HG03280 (cell line): ENCODE results near the gene EIF5B.
"Not testable (repeated sequence)": the region's sequence is repeated elsewhere in the genome, so short reads cannot be mapped to it uniquely, and the experiment has no call there.

ENCODE experiments used
- ATAC-seq: cut with Tn5 transposase; IDR thresholded peaks from one replicate; pipeline ENCODE4 v1.9.1; 2021; ENCODE audit warnings: mild to moderate bottlenecking, moderate library complexity; ENCODE audit not compliant: unreplicated experiment

EIF5B gene

GRCh38 chr2:99356853-99357252, 19.7 kb downstream of the EIF5B start:
- no peak for ATAC-seq

DNA sequence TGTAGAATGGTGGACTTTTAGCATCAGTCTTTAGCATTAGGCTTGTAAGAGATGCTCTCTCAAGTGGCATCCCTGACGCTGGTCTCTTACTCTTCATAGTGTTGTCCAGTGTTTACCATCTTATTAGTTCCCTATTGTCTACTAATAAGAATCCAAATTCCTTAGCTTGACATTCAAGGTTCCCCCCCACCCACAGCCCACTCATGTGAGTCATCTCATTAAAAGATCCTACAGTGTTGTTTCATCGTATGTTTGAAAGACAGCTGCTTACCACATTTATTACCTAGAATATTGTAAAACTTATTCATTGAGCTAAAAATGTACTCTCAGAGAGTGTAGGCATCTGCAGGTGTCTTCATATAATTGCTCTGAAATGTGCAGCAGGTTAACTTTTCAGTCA, 28.5 kb downstream of the EIF5B start:
- ATAC-seq = no peak

DNA sequence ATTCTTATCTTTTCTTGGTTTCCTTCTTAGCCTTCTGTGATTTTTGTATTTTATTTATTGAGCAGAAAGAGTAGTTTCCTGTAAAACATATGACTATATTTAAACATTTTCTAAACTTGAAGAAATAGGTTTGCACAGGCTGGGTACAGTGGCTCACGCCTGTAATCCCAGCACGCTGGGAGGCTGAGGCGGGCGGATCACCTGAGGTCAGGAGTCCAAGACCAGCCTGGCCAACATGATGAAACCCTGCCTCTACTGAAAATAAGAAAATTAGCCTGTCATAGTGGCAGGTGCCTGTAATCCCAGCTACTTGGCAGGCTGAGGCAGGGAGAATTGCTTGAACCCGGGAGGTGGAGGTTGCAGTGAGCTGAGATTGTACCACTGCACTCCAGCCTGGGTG, 31.7 kb downstream of the EIF5B start:
- not testable (repeated sequence) for ATAC-seq

DNA sequence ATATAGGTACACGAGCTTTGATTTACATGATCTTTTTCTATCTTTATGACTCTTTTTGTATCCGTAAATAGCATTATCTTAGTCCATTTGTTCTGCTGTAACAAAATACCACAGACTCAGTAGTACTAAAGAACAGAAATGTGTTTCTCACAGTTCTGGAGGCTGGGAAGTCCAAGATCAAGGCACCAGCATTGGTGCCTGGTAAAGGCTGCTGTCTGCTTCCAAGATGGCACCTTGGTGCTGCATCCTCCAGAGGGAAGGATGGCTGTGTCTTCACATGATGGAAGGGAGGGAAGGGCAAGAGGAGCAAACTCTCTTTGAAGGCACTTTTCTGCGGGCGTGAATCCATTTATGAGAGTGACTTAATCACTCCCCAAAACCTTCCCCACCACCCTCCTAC, 36.0 kb downstream of the EIF5B start:
- no peak for ATAC-seq

DNA sequence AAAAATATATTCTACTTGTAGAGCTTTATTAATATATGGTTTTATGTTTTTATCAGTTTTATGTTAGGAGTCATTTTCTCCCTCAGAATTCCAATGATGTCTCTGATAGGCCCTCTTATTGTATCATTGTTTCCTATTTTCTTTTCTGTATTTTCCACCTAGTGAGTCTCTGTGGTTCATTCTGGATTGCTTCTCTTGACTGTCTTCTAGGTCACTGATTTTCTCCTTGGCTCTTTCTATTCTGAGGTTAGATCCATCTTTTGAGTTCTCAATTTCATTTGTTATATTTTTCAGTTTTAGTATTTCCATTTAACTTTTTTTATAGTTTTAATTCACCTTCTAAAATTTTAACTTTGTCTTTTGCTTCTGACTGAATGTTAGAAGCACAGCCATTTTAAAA, 37.6 kb downstream of the EIF5B start:
- no peak for ATAC-seq

- no peak for ATAC-seq
Measured at GRCh38 chr2:99376254-99376864, 39.2 kb downstream of the EIF5B start.

- ATAC-seq = no peak
Measured at GRCh38 chr2:99377879-99378278, 40.7 kb downstream of the EIF5B start.

DNA sequence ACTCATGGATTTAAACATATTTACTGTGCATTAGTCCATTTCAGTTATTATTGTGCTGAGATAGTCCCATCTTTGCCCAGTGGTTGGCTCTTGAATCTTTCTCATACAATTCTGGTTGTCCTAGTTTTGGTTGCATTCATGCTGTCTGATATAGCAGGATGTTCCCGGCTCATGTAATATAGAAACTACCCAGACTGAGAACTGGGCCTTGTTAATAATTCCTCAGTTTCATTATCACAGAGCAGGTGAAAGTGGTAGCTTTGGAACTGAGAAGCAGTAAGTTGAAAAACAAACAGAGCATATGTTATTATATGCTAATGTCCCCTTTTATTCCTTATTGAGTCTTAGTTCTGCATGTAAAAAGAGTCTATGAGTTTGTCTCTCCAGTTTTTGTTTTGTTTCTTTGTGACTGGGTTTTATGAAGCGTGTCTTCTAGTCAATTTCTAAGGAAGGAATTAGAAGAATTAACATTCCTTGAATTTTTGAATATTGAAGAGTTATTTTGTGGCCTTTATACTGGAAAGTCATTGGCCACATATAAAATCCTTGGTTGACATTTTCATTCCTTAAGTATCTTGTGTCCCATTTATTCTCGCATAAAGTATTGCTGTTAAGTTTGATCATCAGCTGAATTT, 43.3 kb downstream of the EIF5B start:
- no peak for ATAC-seq

GRCh38 chr2:99382143-99382542, 45.0 kb downstream of the EIF5B start:
- no peak for ATAC-seq

GRCh38 chr2:99386011-99386410, 48.8 kb downstream of the EIF5B start:
- ATAC-seq = no peak

- no peak for ATAC-seq
Measured at GRCh38 chr2:99388892-99389291, 51.7 kb downstream of the EIF5B start.

DNA sequence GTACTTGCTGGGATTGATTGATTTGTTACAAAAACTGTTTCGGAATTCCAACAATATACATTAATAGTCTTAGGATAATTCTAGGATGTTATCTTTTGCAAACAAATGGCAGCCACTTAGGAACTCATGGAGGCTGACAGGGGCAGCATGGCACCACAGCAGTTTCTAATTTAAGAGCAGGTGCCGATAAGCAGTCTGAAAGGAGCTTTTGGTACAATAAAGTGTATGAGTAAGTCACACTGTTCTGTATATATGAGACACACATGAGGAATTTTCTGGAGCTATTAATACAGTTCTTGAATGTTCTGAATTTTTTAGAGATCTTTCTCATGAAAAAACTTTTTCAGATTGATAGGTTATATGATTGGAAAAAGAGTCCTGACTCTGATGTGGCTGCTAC, 52.2 kb downstream of the EIF5B start:
- ATAC-seq = no peak

GRCh38 chr2:99389946-99390345, 52.8 kb downstream of the EIF5B start:
- ATAC-seq = no peak

DNA sequence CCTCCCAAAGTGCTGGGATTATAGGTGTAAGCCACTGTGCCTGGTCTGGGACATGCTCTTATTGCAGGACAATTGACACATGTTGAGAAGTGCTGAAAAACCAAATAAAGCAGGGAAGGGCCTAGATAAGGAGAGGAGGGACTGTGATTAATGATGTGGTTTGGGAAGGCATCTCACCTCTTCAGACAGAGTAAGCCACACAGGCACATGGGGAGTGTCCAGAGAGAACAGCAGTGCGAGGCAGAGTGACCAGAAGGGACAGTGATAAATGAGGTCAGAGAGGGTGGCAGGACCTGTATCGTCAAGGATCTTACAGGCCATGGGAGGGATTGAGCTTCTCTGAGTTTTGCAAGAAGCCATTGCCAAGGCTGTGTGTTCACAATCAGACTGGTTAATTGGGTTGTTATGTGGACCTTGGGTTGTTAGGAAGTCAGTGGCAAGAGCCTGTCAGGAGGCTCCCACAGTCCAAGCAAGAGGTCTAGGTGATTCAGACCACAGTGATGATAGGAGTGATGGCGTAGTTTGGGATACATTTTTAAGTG, 58.5 kb downstream of the EIF5B start:
- no peak for ATAC-seq

DNA sequence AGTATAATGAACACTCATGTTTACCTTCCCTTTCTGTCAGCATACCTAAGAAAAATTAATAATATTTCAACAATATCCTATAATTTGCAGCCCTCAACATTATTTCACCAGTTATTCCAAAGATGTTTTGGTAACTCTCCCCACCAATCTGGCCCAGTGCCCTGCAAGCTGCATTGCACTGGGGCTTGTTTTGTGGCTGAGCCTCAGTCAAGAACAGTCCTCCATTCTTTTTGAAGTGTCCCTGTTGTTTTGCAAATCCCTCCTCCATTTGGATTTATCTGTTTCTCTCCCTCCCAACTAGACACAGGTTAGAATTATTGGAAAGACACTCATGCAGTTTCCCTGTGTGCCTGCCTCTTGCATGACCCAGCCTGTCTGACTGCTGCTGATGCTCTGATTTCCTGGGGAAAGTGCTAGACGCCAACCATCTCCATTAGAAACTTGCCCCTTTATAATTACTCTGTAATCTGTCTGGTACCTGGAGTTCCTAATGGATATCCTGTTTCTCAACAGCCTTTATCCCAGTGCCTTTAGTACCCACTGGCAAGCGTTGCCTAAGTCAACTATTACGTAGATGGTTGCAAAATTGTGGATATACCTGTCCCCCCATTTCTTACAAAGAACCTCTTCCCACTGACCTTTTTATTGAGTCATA, 60.2 kb downstream of the EIF5B start:
- no peak for ATAC-seq

- ATAC-seq = no peak
Measured at GRCh38 chr2:99398303-99398702, 61.1 kb downstream of the EIF5B start.

DNA sequence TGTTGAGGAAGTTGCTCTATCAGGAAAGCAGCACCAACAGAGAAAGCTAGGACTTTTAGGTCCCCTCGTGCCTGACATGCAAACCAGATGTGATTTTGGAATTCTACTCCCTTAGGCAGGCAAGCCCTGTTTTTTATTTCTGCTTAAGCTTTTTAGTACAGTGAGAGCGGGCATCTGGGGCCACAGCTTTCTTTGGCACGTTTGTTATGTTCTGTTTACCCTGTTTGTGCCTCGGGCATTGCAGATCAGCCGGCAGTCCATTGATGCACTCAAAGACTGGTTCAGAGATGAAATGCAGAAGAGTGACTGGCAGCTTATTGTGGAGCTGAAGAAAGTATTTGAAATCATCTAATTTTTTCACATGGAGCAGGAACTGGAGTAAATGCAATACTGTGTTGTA, 61.9 kb downstream of the EIF5B start:
- no peak for ATAC-seq

DNA sequence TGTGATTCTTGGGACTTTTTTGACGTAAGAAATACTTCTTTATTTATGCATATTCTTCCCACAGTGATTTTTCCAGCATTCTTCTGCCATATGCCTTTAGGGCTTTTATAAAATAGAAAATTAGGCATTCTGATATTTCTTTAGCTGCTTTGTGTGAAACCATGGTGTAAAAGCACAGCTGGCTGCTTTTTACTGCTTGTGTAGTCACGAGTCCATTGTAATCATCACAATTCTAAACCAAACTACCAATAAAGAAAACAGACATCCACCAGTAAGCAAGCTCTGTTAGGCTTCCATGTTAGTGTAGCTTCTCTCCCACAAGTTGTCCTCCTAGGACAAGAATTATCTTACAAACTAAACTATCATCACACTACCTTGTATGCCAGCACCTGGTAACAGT, 62.6 kb downstream of the EIF5B start:
- ATAC-seq = no peak

- ATAC-seq = no peak
Measured at GRCh38 chr2:99401841-99402240, 64.7 kb downstream of the EIF5B start.

DNA sequence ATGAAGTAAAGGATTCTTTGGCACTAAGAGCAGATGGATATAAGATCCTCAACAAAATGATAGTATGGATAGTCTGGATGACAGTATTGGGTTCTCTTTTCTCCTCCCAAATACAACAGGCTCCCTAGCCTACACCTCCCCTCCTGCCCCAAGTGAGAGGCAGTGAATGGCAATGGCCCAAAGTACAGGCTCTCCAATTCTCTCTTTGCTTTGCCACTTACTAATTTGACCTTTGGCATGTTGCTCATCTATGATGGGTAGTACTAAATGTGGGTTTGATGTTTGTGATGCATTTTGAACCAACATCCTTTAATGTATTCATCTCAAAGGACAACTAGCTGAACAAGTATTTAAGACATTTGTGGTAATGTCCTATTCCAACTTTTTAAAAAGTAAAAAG, 65.9 kb downstream of the EIF5B start:
- no peak for ATAC-seq

GRCh38 chr2:99403524-99403923, 66.3 kb downstream of the EIF5B start:
- no peak for ATAC-seq
